ENCODE data around the gene IGFN1. TPM values are rescaled to one million over a fixed set of nuclear protein-coding genes. Genes with fewer than 3 reads are reported as not detected.

The IGFN1 gene
- total and polyA plus RNA-seq, 2 of the 4 experiments (the other 2 are of a cell fraction) = 0.05 TPM; not detected in 1

DNA sequence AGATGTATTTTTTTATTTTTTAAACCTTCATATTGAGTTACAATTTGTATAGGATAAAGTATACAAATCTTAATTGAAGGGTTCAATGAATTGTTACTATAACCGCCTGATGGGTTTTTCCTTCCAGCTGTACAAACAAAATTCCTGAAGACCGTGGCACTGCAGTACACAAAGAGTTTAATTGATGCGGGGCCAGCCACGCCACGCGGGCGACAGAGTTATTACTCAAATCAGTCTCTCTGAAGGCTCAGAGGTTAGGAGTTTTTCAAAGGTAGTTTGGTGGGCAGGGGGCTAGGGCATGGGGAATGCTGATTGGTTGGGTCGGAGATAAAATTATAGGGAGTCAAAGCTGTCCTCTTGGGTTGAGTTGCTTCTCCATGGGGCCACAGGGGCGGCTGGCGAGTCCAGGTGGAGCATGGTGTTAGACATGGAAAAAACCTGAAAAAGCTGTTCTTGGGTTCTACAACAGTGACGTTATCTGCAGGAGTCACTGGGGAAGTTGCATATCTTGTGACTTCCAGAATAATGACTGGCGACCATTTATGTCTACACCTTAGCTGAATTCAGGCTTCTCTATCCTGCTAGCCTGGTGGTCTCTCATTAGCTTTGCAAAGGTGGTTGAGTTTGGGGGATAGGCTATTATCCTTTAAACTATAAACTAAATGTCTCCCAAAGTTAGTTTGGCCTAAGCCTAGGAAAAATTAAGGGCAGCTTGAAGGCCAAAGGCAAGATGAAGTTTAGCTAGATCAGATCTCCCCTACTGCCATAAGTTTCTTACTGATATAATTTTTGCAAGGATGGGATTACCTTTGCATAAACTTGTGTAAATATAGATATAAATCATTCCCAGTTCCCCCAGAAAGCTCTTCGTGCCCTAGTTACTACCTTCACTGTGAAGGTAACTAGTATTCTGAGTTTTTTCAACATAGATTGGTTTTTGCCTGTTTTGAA, 23.3 kb upstream of the IGFN1 start:
- in situ Hi-C loops (cut with MboI; ENCODE audit: low sequenced_read_pairs) (no loop called here), intact Hi-C loops (cut with micrococcal nuclease) (no loop called here), dilution Hi-C loops (cut with HindIII; ENCODE audit: low sequenced_read_pairs, unreplicated experiment) (no loop called here)
- ChIA-PET CTCF (interaction anchor here (2.1 kb wide), 1 partner anchor 13 kb away, joined by 4 read pairs; the partner anchor contains the start of gene TMEM9), POLR2A (ENCODE audit: unreplicated experiment) (no interaction called here)
- H3K27me3 ChIP-seq (ENCODE audit: control insufficient read depth, insufficient read depth, low read length) = peaks cover 18% of the 10 kb centered on the region
- no peak overlapping the region for H3K4me3 ChIP-seq (ENCODE audit: insufficient read depth, low read depth, low read length)
- no peak for ATAC-seq (ENCODE audit: low read depth)
- no peak overlapping the region for H3K18ac ChIP-seq (ENCODE audit: low read depth, low read length)
- no peak overlapping the region for H3K14ac ChIP-seq (replicated peaks; ENCODE audit: low read depth, low read length)
- H3K9me3 ChIP-seq (ENCODE audit: control insufficient read depth, insufficient read depth, low read length) = no peaks in the 10 kb centered on the region
- DNase-seq = no peak
- H2AK9ac ChIP-seq (replicated peaks; ENCODE audit: low read depth, low read length, poor library complexity) = no peak overlapping the region
- H2AFZ ChIP-seq (replicated peaks; ENCODE audit: low read length, poor library complexity) = no peak overlapping the region
- H2AK5ac ChIP-seq (ENCODE audit: low read depth, low read length) = no peak overlapping the region
- H3K36me3 ChIP-seq (ENCODE audit: control insufficient read depth, insufficient read depth, low read length) = no peaks in the 10 kb centered on the region
- no peak overlapping the region for H2BK20ac ChIP-seq (ENCODE audit: low read depth, low read length)
- H2BK15ac ChIP-seq (ENCODE audit: low read depth, low read length) = no peak overlapping the region
- BruUV-seq (replicated peaks) = no TSS peak
- no peak overlapping the region for H4K91ac ChIP-seq (ENCODE audit: insufficient read depth, low read depth, low read length)
- no peaks in the 10 kb centered on the region for H3K79me1 ChIP-seq (ENCODE audit: low read depth in 1 of 2, low read length in 2 of 2)
- no peak overlapping the region for H3K23ac ChIP-seq (ENCODE audit: low read depth, low read length)
- H4K8ac ChIP-seq (ENCODE audit: low read depth in 2 of 2, low read length in 2 of 2) = no peak overlapping the region
- no peak overlapping the region for H4K5ac ChIP-seq (ENCODE audit: low read depth, low read length)
- H3K4ac ChIP-seq (ENCODE audit: low read depth, low read length) = no peak overlapping the region
- no CpG with 5 or more reads among the region's 13 CpGs for WGBS, 2 experiments (ENCODE audit: extremely low coverage in 2 of 2, insufficient read length in 1 of 2)
- H3K9ac ChIP-seq (ENCODE audit: low read depth, low read length) = no peak overlapping the region
- H3K4me2 ChIP-seq (ENCODE audit: low read depth, low read length) = no peak overlapping the region
- no peaks in the 10 kb centered on the region for H4K20me1 ChIP-seq (ENCODE audit: insufficient read depth, low read length)
- H2BK5ac ChIP-seq (ENCODE audit: low read depth, low read length, poor library complexity, severe bottlenecking) = no peak overlapping the region
- H2BK120ac ChIP-seq (ENCODE audit: low read depth, low read length) = no peak overlapping the region
- no peak overlapping the region for H3K27ac ChIP-seq (ENCODE audit: insufficient read depth, low read length)
- H3K4me1 ChIP-seq (ENCODE audit: control insufficient read depth, insufficient read depth, low read length) = 0 out of 2 replicates have a peak, but pooled peaks cover 2% of the 10 kb centered on the region
- H3K56ac ChIP-seq (ENCODE audit: extremely low read depth, insufficient read depth, low read length) = no peak overlapping the region
- peaks cover 3% of the 10 kb centered on the region for H3K9me1 ChIP-seq (ENCODE audit: insufficient read depth, low read length)
- TF ChIP-seq, protein P1, sequence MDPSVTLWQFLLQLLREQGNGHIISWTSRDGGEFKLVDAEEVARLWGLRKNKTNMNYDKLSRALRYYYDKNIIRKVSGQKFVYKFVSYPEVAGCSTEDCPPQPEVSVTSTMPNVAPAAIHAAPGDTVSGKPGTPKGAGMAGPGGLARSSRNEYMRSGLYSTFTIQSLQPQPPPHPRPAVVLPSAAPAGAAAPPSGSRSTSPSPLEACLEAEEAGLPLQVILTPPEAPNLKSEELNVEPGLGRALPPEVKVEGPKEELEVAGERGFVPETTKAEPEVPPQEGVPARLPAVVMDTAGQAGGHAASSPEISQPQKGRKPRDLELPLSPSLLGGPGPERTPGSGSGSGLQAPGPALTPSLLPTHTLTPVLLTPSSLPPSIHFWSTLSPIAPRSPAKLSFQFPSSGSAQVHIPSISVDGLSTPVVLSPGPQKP (IDR thresholded peaks at IDR 0.05; ENCODE audit: borderline replicate concordance, low read depth, low read length) = no peak
- TF ChIP-seq RFX5 (IDR thresholded peaks at IDR 0.05; ENCODE audit: low read depth, low read length) = no peak
- TF ChIP-seq CHD1 (IDR thresholded peaks at IDR 0.05; ENCODE audit: low read depth, low read length) = no peak
- TF ChIP-seq SMC3 (IDR thresholded peaks at IDR 0.05; ENCODE audit: low read depth, low read length) = no peak
- TF ChIP-seq FOS (IDR thresholded peaks at IDR 0.05; ENCODE audit: low read depth, low read length) = no peak
- TF ChIP-seq MXI1 (IDR thresholded peaks at IDR 0.05; ENCODE audit: borderline replicate concordance, low read depth, low read length) = no peak
- TF ChIP-seq POLR2A (IDR thresholded peaks at IDR 0.05; ENCODE audit: low read depth, low read length) = no peak
- TF ChIP-seq MAZ (IDR thresholded peaks at IDR 0.05; ENCODE audit: borderline replicate concordance, low read depth, low read length) = no peak
- no peak for TF ChIP-seq BHLHE40 (IDR thresholded peaks at IDR 0.05; ENCODE audit: low read depth, low read length)
- no peak for TF ChIP-seq RAD21 (IDR thresholded peaks at IDR 0.05; ENCODE audit: low read length)
- TF ChIP-seq CEBPB (IDR thresholded peaks at IDR 0.05; ENCODE audit: low read depth, low read length) = no peak
- TF ChIP-seq RCOR1 (IDR thresholded peaks at IDR 0.05; ENCODE audit: insufficient replicate concordance, low read length) = no peak
- TF ChIP-seq, protein P2, sequence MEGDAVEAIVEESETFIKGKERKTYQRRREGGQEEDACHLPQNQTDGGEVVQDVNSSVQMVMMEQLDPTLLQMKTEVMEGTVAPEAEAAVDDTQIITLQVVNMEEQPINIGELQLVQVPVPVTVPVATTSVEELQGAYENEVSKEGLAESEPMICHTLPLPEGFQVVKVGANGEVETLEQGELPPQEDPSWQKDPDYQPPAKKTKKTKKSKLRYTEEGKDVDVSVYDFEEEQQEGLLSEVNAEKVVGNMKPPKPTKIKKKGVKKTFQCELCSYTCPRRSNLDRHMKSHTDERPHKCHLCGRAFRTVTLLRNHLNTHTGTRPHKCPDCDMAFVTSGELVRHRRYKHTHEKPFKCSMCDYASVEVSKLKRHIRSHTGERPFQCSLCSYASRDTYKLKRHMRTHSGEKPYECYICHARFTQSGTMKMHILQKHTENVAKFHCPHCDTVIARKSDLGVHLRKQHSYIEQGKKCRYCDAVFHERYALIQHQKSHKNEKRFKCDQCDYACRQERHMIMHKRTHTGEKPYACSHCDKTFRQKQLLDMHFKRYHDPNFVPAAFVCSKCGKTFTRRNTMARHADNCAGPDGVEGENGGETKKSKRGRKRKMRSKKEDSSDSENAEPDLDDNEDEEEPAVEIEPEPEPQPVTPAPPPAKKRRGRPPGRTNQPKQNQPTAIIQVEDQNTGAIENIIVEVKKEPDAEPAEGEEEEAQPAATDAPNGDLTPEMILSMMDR (conservative IDR thresholded peaks at IDR 0.05; ENCODE audit: low read depth, low read length) = no peak
- TF ChIP-seq, protein P3, sequence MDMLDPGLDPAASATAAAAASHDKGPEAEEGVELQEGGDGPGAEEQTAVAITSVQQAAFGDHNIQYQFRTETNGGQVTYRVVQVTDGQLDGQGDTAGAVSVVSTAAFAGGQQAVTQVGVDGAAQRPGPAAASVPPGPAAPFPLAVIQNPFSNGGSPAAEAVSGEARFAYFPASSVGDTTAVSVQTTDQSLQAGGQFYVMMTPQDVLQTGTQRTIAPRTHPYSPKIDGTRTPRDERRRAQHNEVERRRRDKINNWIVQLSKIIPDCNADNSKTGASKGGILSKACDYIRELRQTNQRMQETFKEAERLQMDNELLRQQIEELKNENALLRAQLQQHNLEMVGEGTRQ (IDR thresholded peaks at IDR 0.05; ENCODE audit: low read depth, low read length) = no peak
